Measurements from ENCODE around the gene KCNMB4.

Gene KCNMB4

DNA sequence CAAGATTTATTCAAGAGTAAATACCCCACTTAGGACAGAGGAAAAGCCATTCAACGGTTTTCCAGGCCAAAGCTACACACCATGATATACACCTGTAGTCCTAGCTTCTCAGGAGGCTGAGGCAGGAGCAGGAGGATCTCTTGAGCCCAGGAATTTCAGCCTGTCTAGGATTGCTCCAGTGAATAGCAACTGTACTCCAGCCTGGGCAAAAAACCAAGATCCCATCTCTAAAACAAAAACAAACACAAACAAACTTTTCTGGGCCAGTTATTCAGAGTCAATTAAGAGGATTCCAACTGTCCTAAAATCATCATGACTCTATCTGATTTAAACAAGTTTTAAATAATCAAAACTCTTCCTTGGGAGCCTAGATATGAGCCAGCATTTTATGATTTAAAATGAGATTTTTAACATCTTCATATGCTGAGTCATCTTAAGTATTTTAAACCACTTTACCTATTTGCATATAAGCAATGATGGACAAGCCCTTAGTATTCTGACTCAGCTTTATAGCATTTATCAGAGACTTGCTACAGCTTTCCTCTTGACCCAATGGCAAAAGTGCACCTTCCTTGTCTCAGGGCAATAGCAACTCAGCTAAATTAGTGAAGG lies 77.1 kb downstream of the KCNMB4 start:
- FAIRE-seq (no peak), DNase-seq (ENCODE audit: low spot score) (no peak)

DNA sequence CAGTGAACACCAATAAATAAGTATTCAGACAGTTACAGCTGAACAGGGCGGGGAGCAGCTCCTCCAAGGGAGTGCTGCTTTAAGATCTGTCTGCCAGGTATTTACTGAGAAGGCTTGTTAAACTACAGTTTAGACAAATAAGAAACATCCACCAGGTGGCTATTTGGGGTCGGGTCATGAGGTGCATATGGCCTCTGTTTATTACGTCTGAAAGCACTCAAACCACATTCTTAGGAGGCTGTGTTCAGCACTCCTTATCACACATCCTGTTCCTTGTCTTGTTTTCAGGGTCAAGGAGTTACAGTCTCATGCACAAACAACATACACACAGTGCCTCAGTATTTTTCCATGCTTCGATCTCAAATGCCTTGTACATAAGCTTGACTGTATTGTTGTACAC lies 78.8 kb downstream of the KCNMB4 start:
- FAIRE-seq (no peak), DNase-seq (ENCODE audit: low spot score) (no peak)

DNA sequence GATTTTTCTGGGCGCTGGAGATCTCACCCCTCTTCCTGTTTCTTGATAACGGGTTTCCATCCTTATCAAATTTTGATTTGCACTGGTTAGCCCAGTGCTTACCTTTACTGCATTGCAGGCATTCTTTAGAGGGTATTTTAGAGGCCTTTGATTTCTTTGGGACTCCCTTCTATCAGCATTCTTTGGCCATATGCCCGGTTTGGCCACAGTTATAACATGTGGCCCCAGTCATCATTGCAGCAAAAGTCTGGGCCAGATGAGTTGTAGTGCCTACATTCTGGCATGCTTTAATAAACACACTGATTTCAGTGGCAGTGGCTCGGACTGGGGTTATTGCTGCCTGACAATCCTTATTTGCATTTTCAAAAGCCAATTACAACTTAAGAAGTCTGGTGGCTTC lies 82.3 kb downstream of the KCNMB4 start:
- DNase-seq (ENCODE audit: low spot score), result peak; percentile 9
- FAIRE-seq, result no peak

- peak; percentile 41 for DNase-seq (ENCODE audit: low spot score)
- no peak for FAIRE-seq
Measured at GRCh38 chr12:70449074-70449752, 83.1 kb downstream of the KCNMB4 start.

- DNase-seq (ENCODE audit: low spot score) (no peak), FAIRE-seq (no peak)
Measured at GRCh38 chr12:70449753-70450341, 83.8 kb downstream of the KCNMB4 start.

DNA sequence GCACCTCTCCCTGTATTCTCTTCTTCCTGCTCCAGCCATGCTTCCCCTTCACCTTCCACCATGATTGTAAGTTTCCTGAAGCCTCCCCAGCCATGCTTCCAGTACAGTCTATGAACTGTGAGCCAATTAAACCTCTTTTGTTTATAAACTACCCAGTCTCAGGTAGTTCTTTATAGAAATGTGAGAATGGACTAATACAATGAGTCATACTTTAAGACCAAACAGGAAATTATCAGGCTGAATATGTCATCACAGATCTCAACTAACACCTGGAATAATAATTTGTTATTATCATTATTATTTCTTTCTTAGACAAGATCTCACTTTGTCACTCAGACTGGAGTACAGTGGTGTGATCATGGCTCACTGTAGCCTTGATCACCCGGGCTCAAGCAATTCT lies 85.4 kb downstream of the KCNMB4 start:
- no peak for FAIRE-seq
- no peak for DNase-seq (ENCODE audit: low spot score)

DNA sequence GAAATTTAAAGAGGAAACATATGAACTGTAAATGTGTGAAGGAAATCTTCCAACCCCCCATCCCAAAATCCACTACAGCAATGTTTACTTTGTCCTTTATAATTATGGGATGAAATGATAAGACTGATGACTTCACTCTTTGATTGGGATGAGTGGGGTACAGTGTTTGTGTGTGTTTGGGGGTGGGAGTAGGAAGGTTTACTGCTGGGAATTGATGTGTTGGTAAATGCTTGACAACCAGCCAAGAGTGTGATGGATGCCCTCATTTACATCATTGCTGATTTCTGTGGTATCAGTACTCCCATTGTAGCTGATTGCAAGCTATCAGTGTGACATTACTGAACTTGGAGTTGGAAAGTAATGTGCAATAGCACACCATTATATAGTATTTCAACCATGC lies 90.9 kb downstream of the KCNMB4 start:
- no peak for FAIRE-seq
- no peak for DNase-seq (ENCODE audit: low spot score)

GRCh38 chr12:70459786-70460185 lies 93.7 kb downstream of the KCNMB4 start:
- DNase-seq (ENCODE audit: low spot score) (no peak), FAIRE-seq (no peak)

DNA sequence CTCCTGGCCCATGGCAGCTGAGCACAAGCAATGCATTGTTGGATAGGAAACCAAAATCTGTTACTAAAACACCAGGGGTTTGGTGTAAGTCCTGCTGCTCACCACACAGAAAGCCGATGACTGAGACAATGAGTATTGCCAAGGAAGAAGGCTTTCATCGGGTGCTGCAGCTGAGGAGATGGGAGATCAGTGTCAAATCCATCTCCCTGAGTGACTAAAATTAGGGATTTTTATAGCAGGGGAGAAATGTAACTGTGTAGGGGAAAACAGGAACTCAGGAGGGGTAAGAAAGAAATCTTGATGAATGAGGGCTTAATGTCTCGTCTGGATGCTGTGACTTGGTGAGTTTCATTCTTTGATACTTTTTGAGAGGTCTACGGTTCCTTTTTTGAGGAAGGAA lies 97.9 kb downstream of the KCNMB4 start:
- no peak for FAIRE-seq

GRCh38 chr12:70466753-70467152 lies 100.7 kb downstream of the KCNMB4 start:
- FAIRE-seq (no peak), DNase-seq (ENCODE audit: low spot score) (no peak)

More for the DNA sequence above, 97.9 kb downstream of the KCNMB4 start:
- DNase-seq (ENCODE audit: low spot score), result no peak

- DNase-seq (ENCODE audit: low spot score) (no peak), FAIRE-seq (no peak)
Measured at GRCh38 chr12:70467476-70467875, 101.4 kb downstream of the KCNMB4 start.

- FAIRE-seq, result no peak
- DNase-seq (ENCODE audit: low spot score), result no peak
Measured at GRCh38 chr12:70467918-70468733, 102.0 kb downstream of the KCNMB4 start.

- FAIRE-seq (no peak), DNase-seq (ENCODE audit: low spot score) (no peak)
Measured at GRCh38 chr12:70468741-70469140, 102.7 kb downstream of the KCNMB4 start.

GRCh38 chr12:70469221-70469820 lies 103.2 kb downstream of the KCNMB4 start:
- FAIRE-seq (no peak), DNase-seq (ENCODE audit: low spot score) (no peak)

- DNase-seq (ENCODE audit: low spot score) (no peak), FAIRE-seq (no peak)
Measured at GRCh38 chr12:70482764-70483163, 116.7 kb downstream of the KCNMB4 start.
